Measurements from ENCODE around the gene TRMT11.
"Not testable (repeated sequence)": the region's sequence is repeated elsewhere in the genome, so short reads cannot be mapped to it uniquely, and the experiment has no call there.

TRMT11 gene

GRCh38 chr6:125988280-125988679 lies 1.9 kb downstream of the TRMT11 start:
- Mint-ChIP-seq H3K9me3 (no peaks in the 10 kb centered on the region), H3K27ac (no peak overlapping the region), H3K27me3 (no peaks in the 10 kb centered on the region), H3K4me1 (ENCODE audit: low read depth) (no peaks in the 10 kb centered on the region), H3K36me3 (ENCODE audit: low read depth) (no peaks in the 10 kb centered on the region), H3K4me3 (no peak overlapping the region)
- intact Hi-C loops (cut with micrococcal nuclease): loop anchor here (10.0 kb wide), 1 partner anchor 1357 kb away; the partner anchor contains the start of gene ECHDC1

- H3K27me3 Mint-ChIP-seq: no peaks in the 10 kb centered on the region
- H3K27ac Mint-ChIP-seq: no peak overlapping the region
- no peaks in the 10 kb centered on the region for H3K36me3 Mint-ChIP-seq (ENCODE audit: low read depth)
- no peaks in the 10 kb centered on the region for H3K9me3 Mint-ChIP-seq
- H3K4me1 Mint-ChIP-seq (ENCODE audit: low read depth): no peaks in the 10 kb centered on the region
- intact Hi-C loops (cut with micrococcal nuclease): loop anchor here (10.0 kb wide), 2 partner anchors 355 to 1355 kb away; partner anchors contain the start of genes CENPW and ECHDC1
- no peak overlapping the region for H3K4me3 Mint-ChIP-seq
Measured at GRCh38 chr6:125989631-125990030, 3.3 kb downstream of the TRMT11 start.

- intact Hi-C loops (cut with micrococcal nuclease): loop anchor here (10.0 kb wide), 1 partner anchor 353 kb away; the partner anchor contains the start of gene CENPW
- Mint-ChIP-seq H3K36me3 (ENCODE audit: low read depth) (no peaks in the 10 kb centered on the region), H3K27me3 (no peaks in the 10 kb centered on the region)
Measured at GRCh38 chr6:125991653-125992052, 5.3 kb downstream of the TRMT11 start.

GRCh38 chr6:125994670-125995488 lies 8.5 kb downstream of the TRMT11 start:
- H3K4me3 Mint-ChIP-seq: no peak overlapping the region
- peaks cover 14% of the 10 kb centered on the region for H3K36me3 Mint-ChIP-seq (ENCODE audit: low read depth)
- H3K27ac Mint-ChIP-seq: no peak overlapping the region
- H3K9me3 Mint-ChIP-seq: no peaks in the 10 kb centered on the region
- intact Hi-C loops (cut with micrococcal nuclease): loop anchor here (10.0 kb wide), 1 partner anchor 350 kb away; the partner anchor contains the start of gene CENPW
- no peaks in the 10 kb centered on the region for H3K4me1 Mint-ChIP-seq (ENCODE audit: low read depth)
- H3K27me3 Mint-ChIP-seq: no peaks in the 10 kb centered on the region

More at GRCh38 chr6:125991653-125992052, 5.3 kb downstream of the TRMT11 start:
- Mint-ChIP-seq H3K9me3 (no peaks in the 10 kb centered on the region), H3K4me1 (ENCODE audit: low read depth) (no peaks in the 10 kb centered on the region), H3K4me3 (no peak overlapping the region), H3K27ac (no peak overlapping the region)

DNA sequence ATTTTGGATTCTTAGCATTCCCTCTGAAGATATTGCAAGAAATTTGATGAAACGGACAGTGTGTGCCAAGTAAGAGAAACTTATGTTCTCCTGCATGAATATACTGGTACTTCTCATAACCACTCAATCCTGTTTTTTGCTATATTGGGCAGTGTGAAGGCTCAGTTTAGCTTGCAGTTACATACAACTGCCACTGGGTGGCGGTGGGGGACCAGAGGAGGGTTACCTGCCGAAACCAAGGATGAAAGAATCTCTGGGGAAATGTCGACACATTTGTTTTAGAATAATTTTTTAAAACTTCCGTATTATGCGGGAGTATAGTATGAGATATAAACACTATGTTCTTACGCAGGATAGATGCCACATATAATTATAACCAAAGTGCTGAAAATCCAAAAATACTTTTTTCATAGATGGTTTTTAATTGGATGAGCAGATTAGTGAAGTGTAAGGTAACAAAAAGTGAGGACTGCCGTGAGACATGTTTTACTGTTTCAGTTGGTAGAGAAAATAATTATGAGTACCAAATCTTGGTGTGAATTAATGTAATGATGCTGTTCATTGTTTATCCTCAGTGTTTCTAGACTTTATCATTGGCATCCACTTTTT lies 9.7 kb downstream of the TRMT11 start:
- Mint-ChIP-seq H3K27me3 (no peaks in the 10 kb centered on the region), H3K4me3 (no peak overlapping the region), H3K36me3 (ENCODE audit: low read depth) (peaks cover 22% of the 10 kb centered on the region), H3K9me3 (no peaks in the 10 kb centered on the region), H3K4me1 (ENCODE audit: low read depth) (no peaks in the 10 kb centered on the region), H3K27ac (no peak overlapping the region)
- intact Hi-C loops (cut with micrococcal nuclease): loop anchor here (1.0 to 10.0 kb wide), 3 partner anchors 175 to 1125 kb away; partner anchors contain the start of gene CENPW

DNA sequence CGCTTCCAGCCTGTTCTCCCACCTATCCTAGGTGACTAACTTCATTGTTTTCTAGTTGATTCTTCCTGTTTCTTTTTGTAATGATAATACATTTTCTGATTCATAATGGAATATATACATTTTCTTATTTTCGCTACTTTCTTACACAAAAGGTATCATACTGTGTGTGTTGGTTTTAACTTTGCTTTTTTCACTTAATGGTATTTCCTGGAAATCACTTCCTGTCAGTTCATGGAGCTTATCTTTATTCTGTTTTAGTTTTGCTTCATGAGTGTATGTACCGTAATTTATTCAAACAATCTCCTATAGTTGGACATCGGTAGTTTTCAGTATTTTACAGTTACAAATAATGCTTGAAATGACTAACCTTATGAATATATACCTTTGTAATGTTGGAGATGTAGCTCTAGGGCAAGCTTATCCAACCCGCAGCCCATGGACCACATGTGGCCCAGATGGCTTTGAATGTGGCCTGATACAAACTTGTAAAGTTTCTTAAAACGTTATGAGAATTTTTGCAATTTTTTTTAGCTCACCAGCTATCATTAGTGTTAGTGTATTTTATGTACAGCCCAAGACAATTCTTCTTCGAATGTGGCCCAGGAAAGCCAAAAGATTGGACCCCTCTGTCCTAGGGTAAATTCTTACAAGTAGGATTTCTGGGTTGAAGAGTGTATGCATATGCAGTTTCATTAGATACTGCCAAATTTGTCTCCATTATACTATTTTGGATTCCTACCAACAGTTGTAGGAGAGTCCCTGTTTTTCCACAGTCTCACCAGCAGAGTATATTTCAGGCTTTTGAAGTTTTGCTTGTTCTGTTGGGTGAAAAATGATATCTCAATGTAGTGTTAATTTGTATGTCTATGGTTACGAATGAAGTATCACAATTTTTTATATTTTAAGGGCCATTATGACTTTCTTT lies 16.7 kb downstream of the TRMT11 start:
- H3K36me3 Mint-ChIP-seq (ENCODE audit: low read depth): peaks cover 37% of the 10 kb centered on the region
- no peaks in the 10 kb centered on the region for H3K27me3 Mint-ChIP-seq
- H3K9me3 Mint-ChIP-seq: no peaks in the 10 kb centered on the region
- intact Hi-C loops (cut with micrococcal nuclease): no loop called here
- no peak overlapping the region for H3K4me3 Mint-ChIP-seq
- no peak overlapping the region for H3K27ac Mint-ChIP-seq
- H3K4me1 Mint-ChIP-seq (ENCODE audit: low read depth): no peaks in the 10 kb centered on the region

DNA sequence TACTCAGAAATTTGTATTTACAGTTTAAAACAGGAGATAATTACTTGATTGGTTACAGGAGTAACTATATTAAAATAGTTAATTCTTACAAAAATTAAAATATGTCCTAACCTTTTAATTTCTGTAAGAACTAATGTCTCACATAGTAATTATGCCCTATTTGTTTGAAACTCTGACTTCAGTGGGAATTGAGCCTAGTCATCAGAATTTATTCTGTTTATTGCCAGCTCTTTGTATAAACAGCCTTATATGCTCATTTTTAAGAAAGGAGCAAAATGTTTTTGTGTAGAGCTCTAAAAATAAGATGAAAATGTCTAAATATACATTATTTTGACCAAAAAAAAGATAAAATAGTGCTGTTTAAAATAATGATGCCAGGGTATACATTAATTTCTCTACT lies 21.5 kb downstream of the TRMT11 start:
- Mint-ChIP-seq H3K36me3 (ENCODE audit: low read depth) (peaks cover 28% of the 10 kb centered on the region), H3K9me3 (no peaks in the 10 kb centered on the region), H3K27me3 (no peaks in the 10 kb centered on the region), H3K4me1 (ENCODE audit: low read depth) (no peaks in the 10 kb centered on the region), H3K27ac (no peak overlapping the region), H3K4me3 (no peak overlapping the region)
- intact Hi-C loops (cut with micrococcal nuclease): no loop called here

DNA sequence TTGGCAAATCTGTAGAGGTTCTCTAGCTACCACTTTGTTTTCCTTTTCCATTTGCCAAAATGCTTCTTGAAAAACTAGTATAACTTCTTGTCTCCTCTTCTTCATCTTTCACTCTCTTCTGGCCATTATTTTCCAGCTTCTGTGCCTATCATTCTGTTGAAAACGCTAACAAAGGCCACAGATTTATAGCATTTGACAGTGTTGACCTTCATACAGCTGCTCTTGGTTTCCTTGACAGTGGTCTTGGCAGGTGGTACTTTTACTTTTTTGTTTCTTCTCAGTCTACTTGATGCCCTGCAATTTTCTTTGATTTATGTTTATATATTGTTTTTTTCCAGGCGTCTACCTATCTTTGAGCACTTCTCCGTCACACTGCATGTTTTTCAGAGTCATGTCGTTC lies 23.7 kb downstream of the TRMT11 start:
- Mint-ChIP-seq H3K27me3 (no peaks in the 10 kb centered on the region), H3K27ac (no peak overlapping the region), H3K4me3 (no peak overlapping the region), H3K36me3 (ENCODE audit: low read depth) (peaks cover 43% of the 10 kb centered on the region), H3K4me1 (ENCODE audit: low read depth) (no peaks in the 10 kb centered on the region), H3K9me3 (no peaks in the 10 kb centered on the region)
- intact Hi-C loops (cut with micrococcal nuclease): no loop called here

GRCh38 chr6:126015863-126016262 lies 29.5 kb downstream of the TRMT11 start:
- intact Hi-C loops (cut with micrococcal nuclease): no loop called here
- Mint-ChIP-seq H3K27ac (no peak overlapping the region), H3K4me1 (ENCODE audit: low read depth) (no peaks in the 10 kb centered on the region), H3K4me3 (no peak overlapping the region), H3K9me3 (no peaks in the 10 kb centered on the region), H3K36me3 (ENCODE audit: low read depth) (peaks cover 65% of the 10 kb centered on the region), H3K27me3 (no peaks in the 10 kb centered on the region)

GRCh38 chr6:126016591-126016990 lies 30.3 kb downstream of the TRMT11 start:
- no peaks in the 10 kb centered on the region for H3K4me1 Mint-ChIP-seq (ENCODE audit: low read depth)
- no peak overlapping the region for H3K4me3 Mint-ChIP-seq
- peaks cover 66% of the 10 kb centered on the region for H3K36me3 Mint-ChIP-seq (ENCODE audit: low read depth)
- intact Hi-C loops (cut with micrococcal nuclease): no loop called here
- H3K27me3 Mint-ChIP-seq: no peaks in the 10 kb centered on the region
- H3K27ac Mint-ChIP-seq: no peak overlapping the region
- no peaks in the 10 kb centered on the region for H3K9me3 Mint-ChIP-seq

DNA sequence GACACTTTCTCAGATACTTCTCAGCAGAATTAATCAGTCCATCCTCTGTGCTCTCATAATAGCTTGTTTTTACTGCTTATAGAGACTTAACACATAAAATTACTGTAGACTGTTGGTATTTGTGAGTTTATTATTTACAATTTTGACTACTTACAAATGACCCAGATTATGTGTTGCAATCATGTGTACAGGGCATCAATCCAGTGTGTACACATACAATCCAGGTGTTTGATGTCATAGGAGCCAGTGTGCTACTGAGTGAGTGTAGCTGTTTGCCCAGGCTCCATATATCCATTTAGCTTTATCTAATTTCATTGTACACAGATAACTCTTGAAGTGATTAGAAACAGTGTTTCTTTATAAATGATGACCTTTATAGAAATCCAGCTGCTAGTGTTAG lies 31.3 kb downstream of the TRMT11 start:
- Mint-ChIP-seq H3K27ac (no peak overlapping the region), H3K4me3 (no peak overlapping the region), H3K4me1 (ENCODE audit: low read depth) (no peaks in the 10 kb centered on the region), H3K9me3 (no peaks in the 10 kb centered on the region), H3K27me3 (no peaks in the 10 kb centered on the region), H3K36me3 (ENCODE audit: low read depth) (peaks cover 65% of the 10 kb centered on the region)
- intact Hi-C loops (cut with micrococcal nuclease): no loop called here

- Mint-ChIP-seq H3K27me3 (no peaks in the 10 kb centered on the region), H3K4me1 (ENCODE audit: low read depth) (no peaks in the 10 kb centered on the region), H3K9me3 (no peaks in the 10 kb centered on the region), H3K27ac (no peak overlapping the region), H3K36me3 (ENCODE audit: low read depth) (peaks cover 50% of the 10 kb centered on the region), H3K4me3 (no peak overlapping the region)
- intact Hi-C loops (cut with micrococcal nuclease): no loop called here
Measured at GRCh38 chr6:126020305-126021050, 34.1 kb downstream of the TRMT11 start.

GRCh38 chr6:126023474-126023873 lies 37.1 kb downstream of the TRMT11 start:
- H3K4me3 Mint-ChIP-seq; H3K27ac Mint-ChIP-seq; H3K27me3 Mint-ChIP-seq; intact Hi-C loops (cut with micrococcal nuclease); H3K9me3 Mint-ChIP-seq; H3K4me1 Mint-ChIP-seq (ENCODE audit: low read depth): not testable (repeated sequence)
- H3K36me3 Mint-ChIP-seq (ENCODE audit: low read depth): peaks cover 36% of the 10 kb centered on the region
